Forelimb muscle (tissue), 1 donor: ENCODE results near the gene INHA. TPM values are rescaled to one million over a fixed set of nuclear protein-coding genes. Genes with fewer than 3 reads are reported as not detected.

Source experiments
- DNase-seq: peaks from one replicate; pipeline ENCODE4 v3.0.0-alpha.2; 2013; ENCODE audit warnings: low read depth
- polyA plus RNA-seq: library from polyadenylated mRNA; unstranded; fragments of 120-200 nt; gene quantifications from one replicate; pipeline ENCODE4 v1.2.1, GENCODE V29; 2013; ENCODE audit not compliant: insufficient read length

INHA gene
- polyA plus RNA-seq, 1 donor = 0.37 TPM

DNA sequence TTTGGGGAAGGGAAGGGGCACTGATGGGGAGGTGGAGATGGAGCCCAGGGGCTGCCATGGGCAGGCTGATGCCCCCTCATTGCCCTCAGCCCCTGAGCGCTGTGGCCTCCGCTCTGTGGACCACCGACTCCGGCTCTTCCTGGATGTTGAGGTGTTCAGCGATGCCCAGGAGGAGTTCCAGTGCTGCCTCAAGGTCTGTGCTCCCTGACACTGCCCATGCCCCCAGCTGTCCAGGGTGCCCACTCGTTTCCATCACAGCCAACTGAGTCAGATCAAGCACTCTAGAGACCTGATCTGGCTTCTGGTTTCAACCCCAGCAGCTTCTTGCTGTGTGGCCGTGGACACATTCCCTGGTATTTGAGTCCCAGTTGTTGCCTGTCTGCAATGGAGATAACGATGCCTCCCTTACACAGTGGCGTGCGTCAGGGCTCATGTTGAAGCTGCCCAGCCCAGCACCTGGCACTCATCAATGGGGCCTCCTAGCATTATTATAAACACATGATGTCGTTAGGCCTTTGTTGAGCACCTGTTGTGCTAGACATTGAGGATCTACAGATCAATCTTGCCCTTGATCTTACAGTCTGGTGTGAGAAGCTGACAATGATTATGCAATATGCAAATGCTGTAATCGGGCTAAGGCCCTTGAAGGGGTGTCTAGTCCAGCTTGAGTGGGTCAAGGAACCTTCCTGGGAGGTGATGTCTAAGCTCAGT, 39.9 kb downstream of the INHA start:
- DNase-seq = no peak

DNA sequence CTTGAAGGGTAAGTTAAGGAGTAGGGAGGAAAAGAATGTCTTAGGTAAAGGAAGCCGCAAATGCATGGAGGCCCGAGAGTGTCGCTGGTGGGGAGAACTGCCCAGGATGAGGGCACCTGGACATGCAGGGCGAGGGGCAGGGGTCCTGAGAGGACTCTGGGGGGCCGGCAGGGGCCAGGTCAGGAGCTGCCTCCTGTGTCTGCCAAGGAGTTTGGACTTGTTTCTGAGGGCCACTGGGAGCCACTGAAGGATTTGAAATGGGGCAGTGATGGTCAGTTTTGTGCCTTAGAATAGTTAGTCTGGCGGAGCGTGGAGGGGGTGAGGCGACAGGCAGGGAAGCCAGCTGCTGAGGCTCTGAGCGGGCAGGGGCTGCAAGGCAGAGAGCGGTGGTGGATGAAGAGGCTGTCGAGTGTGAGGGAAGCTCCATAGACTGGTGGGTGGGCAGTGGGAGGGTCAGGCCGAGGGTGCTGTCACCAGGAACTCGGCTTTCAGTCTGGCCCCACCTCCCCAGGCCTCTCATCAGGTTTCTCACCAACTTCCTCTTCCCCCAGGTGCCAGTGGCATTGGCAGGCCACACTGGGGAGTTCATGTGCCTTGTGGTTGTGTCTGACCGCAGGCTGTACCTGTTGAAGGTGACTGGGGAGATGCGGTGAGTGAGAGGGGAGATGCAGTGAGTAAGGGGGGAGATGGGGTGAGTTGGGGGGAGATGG, 40.6 kb downstream of the INHA start:
- DNase-seq = no peak

DNA sequence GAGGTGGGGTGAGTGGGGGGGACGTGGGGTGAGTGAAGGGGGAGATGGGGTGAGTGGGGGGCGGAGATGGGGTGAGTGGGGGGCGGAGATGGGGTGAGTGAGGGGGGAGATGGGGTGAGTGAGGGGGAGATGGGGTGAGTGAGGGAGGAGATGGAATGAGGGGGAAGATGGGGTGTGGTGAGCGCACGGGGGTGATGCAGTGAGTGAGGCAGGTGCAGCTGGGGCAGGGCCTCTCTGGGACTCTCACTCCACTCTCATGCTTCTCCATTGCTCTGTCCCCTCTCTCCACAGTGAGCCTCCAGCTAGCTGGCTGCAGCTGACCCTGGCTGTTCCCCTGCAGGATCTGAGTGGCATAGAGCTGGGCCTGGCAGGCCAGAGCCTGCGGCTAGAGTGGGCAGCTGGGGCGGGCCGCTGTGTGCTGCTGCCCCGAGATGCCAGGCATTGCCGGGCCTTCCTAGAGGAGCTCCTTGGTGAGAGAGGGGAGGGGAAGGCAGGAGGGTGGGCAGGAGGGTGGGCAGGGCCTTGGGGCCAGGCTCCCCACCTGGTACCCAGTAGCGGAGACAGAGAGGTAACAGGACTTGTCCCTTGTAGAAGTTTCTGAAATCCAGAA, 41.5 kb downstream of the INHA start:
- no peak for DNase-seq

DNA sequence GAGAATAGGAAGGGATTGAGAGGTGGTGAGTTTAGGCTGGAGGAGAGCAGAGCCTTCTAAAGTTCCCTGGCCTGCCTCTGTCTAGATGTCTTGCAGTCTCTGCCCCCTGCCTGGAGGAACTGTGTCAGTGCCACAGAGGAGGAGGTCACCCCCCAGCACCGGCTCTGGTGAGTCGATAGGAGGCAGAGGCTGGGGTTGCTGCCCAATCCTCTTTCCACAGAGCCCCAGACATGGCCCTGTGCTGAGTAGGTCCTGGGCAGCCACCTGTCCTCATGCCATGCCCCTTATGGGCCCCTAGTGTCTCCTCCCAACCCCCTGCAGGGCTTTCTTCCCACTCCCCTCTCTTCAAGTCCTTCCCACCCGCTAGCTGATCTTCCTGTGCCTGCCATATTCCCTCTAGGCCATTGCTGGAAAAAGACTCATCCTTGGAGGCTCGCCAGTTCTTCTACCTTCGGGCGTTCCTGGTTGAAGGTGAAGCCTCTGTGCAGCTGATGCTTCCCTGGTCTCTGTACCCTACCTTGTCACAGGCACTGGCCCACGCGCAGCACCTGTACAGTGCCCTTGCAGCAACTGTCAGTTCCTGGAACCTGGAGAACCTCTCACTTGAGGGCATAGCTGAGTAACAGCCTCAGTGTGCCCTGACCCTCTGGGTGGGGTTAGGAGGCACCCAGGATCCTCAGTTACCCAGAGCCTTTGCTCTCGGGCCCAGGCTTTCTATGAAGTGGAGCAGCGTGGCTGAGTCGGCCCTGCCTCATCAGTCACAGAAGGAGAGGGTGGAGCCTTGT, 42.2 kb downstream of the INHA start:
- DNase-seq = no peak

DNA sequence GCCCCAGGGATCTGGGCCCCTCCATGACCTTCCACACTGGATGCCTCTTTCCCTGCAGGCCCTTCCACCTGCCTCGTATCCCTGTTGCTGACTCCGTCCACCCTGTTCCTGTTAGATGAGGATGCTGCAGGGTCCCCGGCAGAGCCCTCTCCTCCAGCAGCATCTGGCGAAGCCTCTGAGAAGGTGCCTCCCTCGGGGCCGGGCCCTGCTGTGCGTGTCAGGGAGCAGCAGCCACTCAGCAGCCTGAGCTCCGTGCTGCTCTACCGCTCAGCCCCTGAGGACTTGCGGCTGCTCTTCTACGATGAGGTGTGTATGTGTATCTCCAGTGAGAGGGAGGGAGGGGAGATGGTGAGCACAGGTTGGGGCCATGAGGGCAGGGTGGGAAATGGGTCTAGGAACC, 42.9 kb downstream of the INHA start:
- DNase-seq = no peak

DNA sequence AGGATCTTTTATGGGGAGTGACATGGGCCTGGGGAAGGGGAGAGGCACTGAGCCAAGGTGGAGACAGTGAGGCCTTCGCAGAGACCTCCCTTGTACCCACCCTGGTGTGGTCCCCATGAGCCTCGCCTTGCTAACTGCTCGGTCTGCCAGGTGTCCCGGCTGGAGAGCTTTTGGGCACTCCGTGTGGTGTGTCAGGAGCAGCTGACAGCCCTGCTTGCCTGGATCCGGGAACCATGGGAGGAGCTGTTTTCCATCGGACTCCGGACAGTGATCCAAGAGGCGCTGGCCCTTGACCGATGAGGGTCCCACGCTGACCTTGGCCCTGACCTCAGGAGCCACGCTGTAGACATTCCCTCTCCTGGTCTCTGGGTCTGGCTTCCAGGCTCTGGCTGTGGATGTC, 43.8 kb downstream of the INHA start:
- no peak for DNase-seq

DNA sequence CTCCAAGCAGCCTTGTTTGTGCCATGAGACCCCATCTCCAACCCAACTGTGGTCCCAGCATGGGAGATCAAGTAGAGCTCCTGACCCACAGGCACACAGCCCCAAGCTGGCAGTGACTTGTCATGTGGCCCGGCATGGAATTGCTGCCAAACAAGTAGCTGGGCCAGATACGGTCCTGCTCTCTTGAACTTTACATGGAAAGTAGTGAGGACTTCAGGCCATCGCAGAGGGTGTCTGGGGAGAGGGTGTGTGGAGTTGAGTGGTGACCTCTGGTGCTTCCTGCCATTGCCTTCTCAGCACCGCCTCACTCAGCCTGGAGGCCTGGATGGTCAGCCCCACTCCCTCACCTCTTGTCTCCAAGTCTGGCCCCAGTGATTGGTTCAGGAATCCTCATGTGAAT, 44.4 kb downstream of the INHA start:
- DNase-seq = no peak

DNA sequence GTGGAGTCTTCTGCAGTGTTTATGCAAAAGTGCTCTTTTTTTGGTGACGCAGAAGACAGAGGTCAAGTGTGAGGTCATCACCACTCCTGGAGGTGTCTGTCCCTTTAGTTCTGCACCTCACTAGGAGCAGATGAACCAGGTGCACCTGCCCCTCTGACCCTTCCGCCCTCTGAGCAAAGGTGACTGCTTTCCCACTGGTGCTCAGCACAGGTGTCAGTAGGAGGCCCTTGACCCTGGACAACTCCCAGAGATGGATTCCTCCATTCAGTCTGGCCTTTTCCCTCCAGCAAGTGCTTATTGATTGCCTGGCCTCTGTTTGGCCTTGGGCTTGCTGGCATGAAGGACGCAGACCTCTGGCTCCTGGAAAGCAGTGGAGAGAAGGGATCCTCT, 46.6 kb downstream of the INHA start:
- no peak for DNase-seq

DNA sequence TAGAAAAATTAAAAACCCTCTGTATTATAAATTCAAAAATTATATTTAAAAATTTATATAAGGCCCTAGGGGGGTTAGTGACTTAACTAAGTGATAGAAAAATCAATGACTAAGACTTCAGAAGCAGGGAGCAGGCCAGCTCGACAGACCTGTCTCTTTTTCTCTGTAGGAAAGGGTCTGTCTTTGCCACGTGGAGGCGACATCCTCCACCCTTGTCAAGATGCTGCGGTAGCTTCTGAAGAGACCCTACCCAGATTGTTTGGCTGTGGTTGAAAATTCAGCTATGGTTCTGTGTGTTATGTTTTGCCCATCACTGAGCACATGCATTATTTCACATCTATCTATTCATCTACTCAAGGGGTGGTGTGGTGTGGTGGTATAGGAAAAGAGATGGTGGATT, 47.1 kb downstream of the INHA start:
- DNase-seq = no peak

DNA sequence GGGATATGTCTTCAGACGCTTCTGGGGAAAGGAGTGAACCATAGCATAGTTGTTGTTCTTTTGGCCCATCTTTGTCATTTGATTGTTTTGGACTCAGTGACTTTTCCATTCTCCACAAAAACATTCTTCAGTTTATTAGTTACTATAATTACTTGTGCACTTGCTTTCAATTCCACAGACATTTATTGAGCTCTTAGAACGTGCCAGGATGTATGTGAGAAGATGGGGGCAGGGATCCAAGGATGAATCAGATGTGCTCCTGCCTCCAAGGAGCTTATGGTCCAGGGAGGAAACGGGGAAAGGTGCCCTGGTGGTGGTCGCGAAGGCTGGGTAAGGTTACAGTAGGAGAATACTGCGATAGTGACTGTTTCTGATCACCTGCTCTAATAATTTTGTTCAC, 48.4 kb downstream of the INHA start:
- no peak for DNase-seq

DNA sequence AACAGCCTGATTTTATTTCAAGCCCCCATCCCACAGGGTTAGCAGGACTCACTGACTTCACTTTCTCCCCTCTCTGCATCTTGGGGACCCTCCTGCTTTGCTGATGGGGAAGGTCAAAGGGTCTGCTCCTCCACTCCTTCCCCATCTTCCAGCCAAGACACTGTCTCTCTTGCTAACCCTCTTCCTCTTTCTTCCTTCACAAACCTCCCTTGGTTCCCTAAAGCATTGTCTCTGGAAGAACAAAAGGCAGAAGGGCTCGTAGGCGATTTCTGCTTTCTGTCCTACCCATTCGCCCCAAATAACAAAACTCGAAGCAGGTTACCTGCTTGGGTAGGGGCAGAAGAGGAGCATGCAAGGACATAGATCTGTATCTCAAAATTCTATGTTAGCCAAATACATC, 49.8 kb downstream of the INHA start:
- no peak for DNase-seq

DNA sequence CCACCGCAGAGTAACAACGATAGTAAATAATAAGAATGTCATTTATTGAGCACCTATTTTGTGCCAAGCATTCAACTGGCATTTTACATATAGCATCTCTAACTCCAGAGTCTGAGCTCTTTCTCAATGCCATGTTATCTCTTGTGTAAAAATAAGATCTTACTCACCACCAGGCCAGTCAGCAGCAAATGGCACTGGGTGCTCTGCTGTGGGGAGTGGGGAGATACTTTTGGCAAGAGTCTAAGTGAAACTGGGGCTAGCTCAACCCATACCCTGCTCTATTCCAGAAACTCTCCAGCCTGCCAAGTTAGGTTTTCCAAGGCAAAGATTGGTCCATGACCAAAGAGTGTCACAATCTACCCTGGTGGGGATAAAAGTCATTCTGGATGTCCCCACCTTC, 50.4 kb downstream of the INHA start:
- no peak for DNase-seq

DNA sequence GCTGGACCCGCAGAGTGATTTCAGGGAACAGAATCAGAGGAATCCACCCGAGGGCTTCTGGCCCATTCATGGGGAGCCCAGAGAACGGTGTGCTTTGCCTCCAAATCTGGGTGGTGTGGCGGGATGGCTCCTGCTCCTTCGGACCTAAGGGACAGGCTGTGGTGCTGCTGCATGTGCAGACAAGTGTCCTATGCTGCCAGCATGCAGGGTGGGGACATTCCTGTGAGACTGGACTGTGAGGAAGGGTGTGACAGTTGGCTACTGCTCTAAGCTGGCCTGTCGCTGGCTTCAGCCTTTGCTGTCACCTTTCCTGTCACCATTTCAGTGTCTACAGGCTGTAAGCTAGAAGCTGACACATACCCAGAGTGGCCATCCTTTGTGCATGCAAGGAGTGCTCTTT, 52.5 kb downstream of the INHA start:
- DNase-seq = no peak

DNA sequence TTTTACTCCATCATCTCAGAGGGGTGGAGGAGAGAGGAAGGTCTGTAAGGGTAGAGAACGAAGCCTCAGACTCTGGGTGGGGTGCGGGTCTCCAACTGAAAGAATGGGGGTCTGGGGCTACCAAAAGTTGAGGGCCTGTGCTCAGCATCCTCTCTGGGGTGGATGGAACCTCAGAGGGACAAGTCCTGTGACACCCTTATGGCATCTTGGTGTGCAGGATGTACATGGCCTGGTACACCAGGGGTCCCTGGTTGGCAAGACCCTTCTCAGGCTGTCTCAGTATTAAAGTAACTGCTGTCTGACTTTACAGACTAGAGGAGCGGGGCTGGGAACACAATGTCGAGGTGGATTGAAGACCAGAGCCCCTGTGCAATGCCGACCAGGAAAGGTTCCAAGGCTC, 53.1 kb downstream of the INHA start:
- DNase-seq = no peak

Other genes with a start within 250 kb of the INHA start
- gene RESP18, start 239.6 kb upstream of the INHA start, polyA plus RNA-seq = not detected
- 33.7 TPM for gene DNPEP, start 184.4 kb upstream of the INHA start, polyA plus RNA-seq
- gene DES, start 153.9 kb upstream of the INHA start, polyA plus RNA-seq = 5,672 TPM
- 235 TPM for gene SPEG, start 137.5 kb upstream of the INHA start, polyA plus RNA-seq
- gene GMPPA, start 73.4 kb upstream of the INHA start, polyA plus RNA-seq = 22.8 TPM
- gene ASIC4, start 57.8 kb upstream of the INHA start, polyA plus RNA-seq = 0.47 TPM
- 50.8 TPM for gene CHPF, start 28.5 kb upstream of the INHA start, polyA plus RNA-seq
- gene TMEM198, start 28.3 kb upstream of the INHA start, polyA plus RNA-seq = 2.6 TPM
- 138 TPM for gene OBSL1, start 771 bp upstream of the INHA start, polyA plus RNA-seq
- 17.8 TPM for gene STK11IP, start 25.5 kb downstream of the INHA start, polyA plus RNA-seq
- 6.9 TPM for gene SLC4A3, start 55.3 kb downstream of the INHA start, polyA plus RNA-seq